ENCODE results near the gene FBXL15.

DNA sequence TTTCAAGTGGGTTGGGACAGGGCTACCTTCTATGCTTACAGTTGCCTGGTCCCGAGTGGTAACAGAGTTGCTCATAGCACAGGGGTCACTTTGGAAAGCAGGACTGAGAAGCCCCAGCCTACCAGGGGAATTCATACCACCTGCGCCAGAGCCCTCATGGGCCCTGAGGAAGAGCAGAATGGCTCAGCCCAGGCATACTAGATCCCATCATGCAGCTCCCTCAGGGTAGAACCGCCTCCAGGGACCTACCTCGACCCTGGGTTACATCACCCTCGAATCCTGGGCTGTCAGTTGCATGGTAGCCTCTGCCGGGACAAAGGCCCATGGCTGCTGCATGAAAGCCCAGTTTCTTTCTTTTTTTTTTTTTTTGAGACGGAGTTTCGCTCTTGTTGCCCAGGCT is 8.8 kb downstream of the FBXL15 start:
- TF ChIP-seq CTCF (IDR thresholded peaks at IDR 0.05; ENCODE audit: insufficient read depth, low read depth, low read length) (no peak), EZH2 (IDR thresholded peaks at IDR 0.05; ENCODE audit: insufficient read depth, low read length) (no peak)
